HepG2 (cell line): ENCODE results near the gene CRLF1. TPM values are rescaled to one million over a fixed set of nuclear protein-coding genes. Genes with fewer than 3 reads are reported as not detected.
A peak's percentile ranks its signal among the peaks of the same experiment; 100 is the strongest.

ENCODE experiments used
- ATAD3A ChIP-seq: sonication (generic); formaldehyde crosslinking; IDR thresholded peaks from 2 replicates; pipeline ENCODE4 v1.4.0; 2020; ENCODE audit warnings: missing genetic modification reagents
- ERF ChIP-seq: IDR thresholded peaks from 2 replicates; pipeline ENCODE4 v1.6.1; 2018; ENCODE audit warnings: missing biosample characterization, missing genetic modification reagents
- GLI4 ChIP-seq: sonication (generic); formaldehyde crosslinking; IDR thresholded peaks from 2 replicates; pipeline ENCODE4 v1.5.1; 2020; ENCODE audit warnings: missing genetic modification reagents, mild to moderate bottlenecking, moderate library complexity, borderline replicate concordance
- RAD51 ChIP-seq: fragments of 450-650 bp; IDR thresholded peaks from 2 replicates; pipeline ENCODE4 v1.6.1; 2016; ENCODE audit warnings: borderline replicate concordance
- SRY ChIP-seq: sonication (generic); formaldehyde crosslinking; IDR thresholded peaks from 2 replicates; pipeline ENCODE4 v1.8.0; 2022; ENCODE audit warnings: mild to moderate bottlenecking, missing genetic modification reagents
- YEATS2 ChIP-seq: sonication (generic); formaldehyde crosslinking; IDR thresholded peaks from 2 replicates; pipeline ENCODE4 v1.4.0; 2020; ENCODE audit warnings: missing genetic modification reagents, borderline replicate concordance
- ZNF329 ChIP-seq: sonication (generic); formaldehyde crosslinking; IDR thresholded peaks from 2 replicates; pipeline ENCODE4 v1.9.0; 2021; ENCODE audit warnings: low read depth, mild to moderate bottlenecking, missing genetic modification reagents
- ZNF333 ChIP-seq: sonication (generic); formaldehyde crosslinking; IDR thresholded peaks from 2 replicates; pipeline ENCODE4 v1.4.0; 2020; ENCODE audit warnings: mild to moderate bottlenecking, missing genetic modification reagents, borderline replicate concordance
- ZNF382 ChIP-seq: sonication (generic); formaldehyde crosslinking; IDR thresholded peaks from 2 replicates; pipeline ENCODE4 v1.5.0; 2020; ENCODE audit warnings: missing genetic modification reagents, mild to moderate bottlenecking, borderline replicate concordance
- ZNF616 ChIP-seq: sonication (generic); formaldehyde crosslinking; IDR thresholded peaks from 2 replicates; pipeline ENCODE4 v1.5.0; 2020; ENCODE audit warnings: low read depth, mild to moderate bottlenecking, missing genetic modification reagents
- ZNF660 ChIP-seq: sonication (generic); formaldehyde crosslinking; IDR thresholded peaks from 2 replicates; pipeline ENCODE4 v1.5.1; 2020; ENCODE audit warnings: mild to moderate bottlenecking, low read depth, missing genetic modification reagents, borderline replicate concordance
- ZNF678 ChIP-seq: sonication (generic); formaldehyde crosslinking; IDR thresholded peaks from 2 replicates; pipeline ENCODE4 v1.4.0; 2020; ENCODE audit warnings: mild to moderate bottlenecking, missing genetic modification reagents
- ZNF761 ChIP-seq: sonication (generic); formaldehyde crosslinking; conservative IDR thresholded peaks from 2 replicates; pipeline ENCODE4 v1.4.0; 2020; ENCODE audit warnings: mild to moderate bottlenecking, missing genetic modification reagents
- polyA plus RNA-seq, 8 experiments: library from polyadenylated mRNA; depleted of rRNA in 3 of 8; stranded (reverse) in 7 of 8; unstranded in 1 of 8; fragments of >200 nt; fragmentation: Illumina TruSeq in 4 of 8; extraction: Trizol in 4 of 8; gene quantifications; 2 replicates each; pipeline versions ENCODE4 v1.2.1 to v1.2.3, GENCODE V29; 2011 to 2016; ENCODE audit warnings: low read depth in 4 of 8, missing spikeins in 1 of 8, mixed read lengths in 1 of 8; ENCODE audit not compliant: insufficient read depth in 1 of 8
- total RNA-seq, 5 experiments: library from RNA; depleted of rRNA; stranded (reverse); fragments of >200 nt; fragmentation: Illumina TruSeq; extraction: Trizol; gene quantifications; 2 replicates each; pipeline ENCODE4 v1.2.3, GENCODE V29; 2016; ENCODE audit warnings: low read depth in 1 of 5
- TF ChIP-seq, protein P1 (sequence below): sonication (generic); formaldehyde crosslinking; IDR thresholded peaks from 2 replicates; pipeline ENCODE4; 2020; ENCODE audit warnings: missing genetic modification reagents, mild to moderate bottlenecking, borderline replicate concordance
- TF ChIP-seq, protein P2 (sequence below): fragments of 450-650 bp; IDR thresholded peaks from 2 replicates; pipeline ENCODE4 v1.6.1; 2017
- TF ChIP-seq, protein P3 (sequence below): sonication (generic); formaldehyde crosslinking; IDR thresholded peaks from 2 replicates; pipeline ENCODE4 v1.4.0; 2020; ENCODE audit warnings: missing genetic modification reagents, borderline replicate concordance
- TF ChIP-seq, protein P4 (sequence below), 2 experiments: sonication (generic) in 1 of 2; formaldehyde crosslinking in 1 of 2; IDR thresholded peaks; 2 replicates each; pipeline versions ENCODE4 v1.4.0 to v1.6.1; 2016 to 2020; ENCODE audit warnings: borderline replicate concordance in 1 of 2, low read depth in 1 of 2, mild to moderate bottlenecking in 1 of 2, missing genetic modification reagents in 1 of 2

Gene CRLF1
- total and polyA plus RNA-seq, 2 of the 13 experiments (the other 11 are each of a cell fraction or from before 2014, with no cell fraction given) = 217 to 296 TPM

DNA sequence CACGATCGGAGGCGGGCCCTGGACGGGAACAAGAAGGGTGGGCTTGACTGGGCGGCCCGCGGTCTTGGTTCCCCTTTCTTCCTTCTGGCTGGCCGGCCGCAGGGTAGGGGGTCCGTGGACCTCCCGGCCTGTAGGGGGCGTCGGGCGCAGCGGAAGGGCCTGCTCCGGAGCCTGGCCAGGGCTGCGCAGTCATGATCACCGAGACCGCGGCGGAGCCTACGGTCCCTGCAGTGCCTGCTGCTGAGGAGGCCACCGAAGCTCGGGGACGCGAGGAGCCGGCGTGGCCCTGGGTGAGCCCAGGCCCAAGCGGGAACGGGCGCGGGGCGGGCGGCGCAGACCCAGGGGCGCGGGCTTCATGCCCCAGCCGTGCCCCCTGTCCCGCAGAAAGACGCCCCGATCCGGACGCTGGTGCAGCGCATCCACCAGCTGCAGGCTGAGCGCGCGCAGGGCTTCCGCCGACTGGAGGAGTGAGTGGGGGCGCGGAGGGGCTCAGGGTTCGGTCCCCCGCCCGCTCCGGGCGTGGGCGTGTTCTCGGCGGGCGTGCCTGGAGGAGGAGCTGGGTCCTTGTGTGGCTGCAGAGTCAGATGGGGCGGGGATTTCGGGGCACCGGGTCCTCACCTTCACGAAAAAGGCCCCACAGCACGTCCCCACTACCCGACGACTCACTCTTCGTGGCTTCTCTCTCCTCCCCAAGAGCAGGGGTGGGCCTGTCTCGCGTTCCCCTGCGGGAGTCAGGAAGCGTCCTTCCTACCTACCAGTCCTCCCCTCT, 17.8 kb downstream of the CRLF1 start, which contains the start of gene REX1BD (continued):
- TF ChIP-seq, protein P1, sequence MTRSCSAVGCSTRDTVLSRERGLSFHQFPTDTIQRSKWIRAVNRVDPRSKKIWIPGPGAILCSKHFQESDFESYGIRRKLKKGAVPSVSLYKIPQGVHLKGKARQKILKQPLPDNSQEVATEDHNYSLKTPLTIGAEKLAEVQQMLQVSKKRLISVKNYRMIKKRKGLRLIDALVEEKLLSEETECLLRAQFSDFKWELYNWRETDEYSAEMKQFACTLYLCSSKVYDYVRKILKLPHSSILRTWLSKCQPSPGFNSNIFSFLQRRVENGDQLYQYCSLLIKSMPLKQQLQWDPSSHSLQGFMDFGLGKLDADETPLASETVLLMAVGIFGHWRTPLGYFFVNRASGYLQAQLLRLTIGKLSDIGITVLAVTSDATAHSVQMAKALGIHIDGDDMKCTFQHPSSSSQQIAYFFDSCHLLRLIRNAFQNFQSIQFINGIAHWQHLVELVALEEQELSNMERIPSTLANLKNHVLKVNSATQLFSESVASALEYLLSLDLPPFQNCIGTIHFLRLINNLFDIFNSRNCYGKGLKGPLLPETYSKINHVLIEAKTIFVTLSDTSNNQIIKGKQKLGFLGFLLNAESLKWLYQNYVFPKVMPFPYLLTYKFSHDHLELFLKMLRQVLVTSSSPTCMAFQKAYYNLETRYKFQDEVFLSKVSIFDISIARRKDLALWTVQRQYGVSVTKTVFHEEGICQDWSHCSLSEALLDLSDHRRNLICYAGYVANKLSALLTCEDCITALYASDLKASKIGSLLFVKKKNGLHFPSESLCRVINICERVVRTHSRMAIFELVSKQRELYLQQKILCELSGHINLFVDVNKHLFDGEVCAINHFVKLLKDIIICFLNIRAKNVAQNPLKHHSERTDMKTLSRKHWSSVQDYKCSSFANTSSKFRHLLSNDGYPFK = no peak
- TF ChIP-seq, protein P2, sequence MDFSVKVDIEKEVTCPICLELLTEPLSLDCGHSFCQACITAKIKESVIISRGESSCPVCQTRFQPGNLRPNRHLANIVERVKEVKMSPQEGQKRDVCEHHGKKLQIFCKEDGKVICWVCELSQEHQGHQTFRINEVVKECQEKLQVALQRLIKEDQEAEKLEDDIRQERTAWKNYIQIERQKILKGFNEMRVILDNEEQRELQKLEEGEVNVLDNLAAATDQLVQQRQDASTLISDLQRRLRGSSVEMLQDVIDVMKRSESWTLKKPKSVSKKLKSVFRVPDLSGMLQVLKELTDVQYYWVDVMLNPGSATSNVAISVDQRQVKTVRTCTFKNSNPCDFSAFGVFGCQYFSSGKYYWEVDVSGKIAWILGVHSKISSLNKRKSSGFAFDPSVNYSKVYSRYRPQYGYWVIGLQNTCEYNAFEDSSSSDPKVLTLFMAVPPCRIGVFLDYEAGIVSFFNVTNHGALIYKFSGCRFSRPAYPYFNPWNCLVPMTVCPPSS = no peak
- TF ChIP-seq ZNF329 (no peak), ZNF382 (CRISPR knock-in tag) (no peak), GLI4 (CRISPR knock-in tag) (no peak), RAD51 (no peak), ZNF678 (CRISPR knock-in tag) (no peak; the same call in 1 of the 2 replicates), ZNF333 (CRISPR knock-in tag) (0 out of 2 replicates have a peak, but pooled peaks have one; percentile 39), SRY (CRISPR knock-in tag) (no peak), YEATS2 (CRISPR knock-in tag) (peak; percentile 52; the same call in 1 of the 2 replicates), ERF (peak; percentile 89), ATAD3A (CRISPR knock-in tag) (no peak), ZNF660 (CRISPR knock-in tag) (no peak), ZNF761 (CRISPR knock-in tag) (peak; percentile 13; the same call in 1 of the 2 replicates), ZNF616 (CRISPR knock-in tag) (0 out of 2 replicates have a peak, but pooled peaks have one; percentile 31)
- TF ChIP-seq, protein P3, sequence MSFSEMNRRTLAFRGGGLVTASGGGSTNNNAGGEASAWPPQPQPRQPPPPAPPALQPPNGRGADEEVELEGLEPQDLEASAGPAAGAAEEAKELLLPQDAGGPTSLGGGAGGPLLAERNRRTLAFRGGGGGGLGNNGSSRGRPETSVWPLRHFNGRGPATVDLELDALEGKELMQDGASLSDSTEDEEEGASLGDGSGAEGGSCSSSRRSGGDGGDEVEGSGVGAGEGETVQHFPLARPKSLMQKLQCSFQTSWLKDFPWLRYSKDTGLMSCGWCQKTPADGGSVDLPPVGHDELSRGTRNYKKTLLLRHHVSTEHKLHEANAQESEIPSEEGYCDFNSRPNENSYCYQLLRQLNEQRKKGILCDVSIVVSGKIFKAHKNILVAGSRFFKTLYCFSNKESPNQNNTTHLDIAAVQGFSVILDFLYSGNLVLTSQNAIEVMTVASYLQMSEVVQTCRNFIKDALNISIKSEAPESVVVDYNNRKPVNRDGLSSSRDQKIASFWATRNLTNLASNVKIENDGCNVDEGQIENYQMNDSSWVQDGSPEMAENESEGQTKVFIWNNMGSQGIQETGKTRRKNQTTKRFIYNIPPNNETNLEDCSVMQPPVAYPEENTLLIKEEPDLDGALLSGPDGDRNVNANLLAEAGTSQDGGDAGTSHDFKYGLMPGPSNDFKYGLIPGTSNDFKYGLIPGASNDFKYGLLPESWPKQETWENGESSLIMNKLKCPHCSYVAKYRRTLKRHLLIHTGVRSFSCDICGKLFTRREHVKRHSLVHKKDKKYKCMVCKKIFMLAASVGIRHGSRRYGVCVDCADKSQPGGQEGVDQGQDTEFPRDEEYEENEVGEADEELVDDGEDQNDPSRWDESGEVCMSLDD (CRISPR knock-in tag) = no peak
- TF ChIP-seq, protein P4, sequence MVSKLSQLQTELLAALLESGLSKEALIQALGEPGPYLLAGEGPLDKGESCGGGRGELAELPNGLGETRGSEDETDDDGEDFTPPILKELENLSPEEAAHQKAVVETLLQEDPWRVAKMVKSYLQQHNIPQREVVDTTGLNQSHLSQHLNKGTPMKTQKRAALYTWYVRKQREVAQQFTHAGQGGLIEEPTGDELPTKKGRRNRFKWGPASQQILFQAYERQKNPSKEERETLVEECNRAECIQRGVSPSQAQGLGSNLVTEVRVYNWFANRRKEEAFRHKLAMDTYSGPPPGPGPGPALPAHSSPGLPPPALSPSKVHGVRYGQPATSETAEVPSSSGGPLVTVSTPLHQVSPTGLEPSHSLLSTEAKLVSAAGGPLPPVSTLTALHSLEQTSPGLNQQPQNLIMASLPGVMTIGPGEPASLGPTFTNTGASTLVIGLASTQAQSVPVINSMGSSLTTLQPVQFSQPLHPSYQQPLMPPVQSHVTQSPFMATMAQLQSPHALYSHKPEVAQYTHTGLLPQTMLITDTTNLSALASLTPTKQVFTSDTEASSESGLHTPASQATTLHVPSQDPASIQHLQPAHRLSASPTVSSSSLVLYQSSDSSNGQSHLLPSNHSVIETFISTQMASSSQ (IDR thresholded peaks at IDR 0.05; ENCODE audit: low read depth) = no peak
- TF ChIP-seq, protein P4 (CRISPR knock-in tag; IDR thresholded peaks at IDR 0.05; ENCODE audit: borderline replicate concordance) = peak; percentile 84
